HL-60/S4 (cell line): ENCODE results near the gene COL4A6.

Experiments used
- in situ Hi-C: fragments of 300-500 bp; cut with MboI; formaldehyde crosslinking; loops from 2 replicates; pipeline ENCODE4 v1.14.3; 2022; ENCODE audit warnings: low sequenced_read_pairs

COL4A6 gene

DNA sequence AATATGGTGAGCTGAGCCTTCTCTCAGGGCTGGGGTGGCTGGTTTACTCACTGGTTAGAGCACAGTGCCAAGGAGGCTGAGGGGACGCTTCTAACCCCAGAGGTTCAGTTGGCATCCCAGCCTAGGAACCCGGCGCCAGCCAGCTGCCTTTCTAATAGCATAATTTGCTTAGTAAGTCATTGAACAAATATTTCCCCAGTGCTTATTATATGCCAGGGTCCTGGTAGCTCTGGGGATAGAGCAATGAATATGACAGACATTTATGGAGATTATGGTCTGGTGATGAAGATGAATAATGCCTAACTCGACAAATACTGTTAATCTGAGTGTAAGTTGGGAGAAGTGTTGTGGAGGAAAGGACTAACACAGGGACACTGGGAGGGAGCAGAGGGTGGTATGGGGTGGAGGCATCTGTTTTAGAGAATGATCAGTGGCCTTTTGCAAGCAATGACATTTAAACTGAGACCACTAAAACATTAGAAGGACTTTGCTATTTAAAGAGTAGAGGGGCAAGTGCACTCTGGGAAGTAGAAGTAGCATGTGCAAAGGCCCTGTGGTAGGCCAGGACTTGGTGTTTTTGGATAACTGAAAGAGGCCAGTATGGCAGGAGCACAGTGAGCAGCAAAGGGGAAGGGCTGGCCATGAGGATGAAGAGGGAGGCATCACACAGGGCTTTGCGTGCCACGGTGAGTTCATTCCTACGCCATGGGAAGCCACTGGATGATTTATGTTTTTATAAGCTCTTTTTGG is 274.7 kb downstream of the COL4A6 start:
- in situ Hi-C loops = no loop called here

DNA sequence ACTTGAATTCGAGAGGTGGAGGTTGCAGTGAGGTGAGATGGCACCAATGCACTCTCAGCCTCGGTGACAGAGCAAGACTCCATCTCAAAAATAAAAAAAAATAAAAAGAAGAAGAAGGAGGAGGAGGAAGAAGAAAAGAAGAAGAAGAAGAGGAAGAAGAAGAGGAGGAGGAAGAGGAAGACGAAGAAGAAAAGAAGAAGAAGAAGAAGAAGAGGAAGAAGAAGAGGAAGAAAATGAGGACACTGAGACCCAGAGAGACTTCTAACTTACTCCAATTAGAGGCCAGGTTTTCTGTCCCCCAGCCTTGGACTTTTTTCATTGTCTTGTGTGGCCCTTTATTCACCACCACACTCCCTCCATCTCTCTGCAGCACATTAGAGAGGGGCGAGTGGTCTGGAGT is 276.0 kb downstream of the COL4A6 start:
- in situ Hi-C loops = no loop called here

- in situ Hi-C loops = no loop called here
These were observed 277.9 kb downstream of the COL4A6 start for GRCh38 chrX:108160309-108160708.

- in situ Hi-C loops = no loop called here
These were observed 279.1 kb downstream of the COL4A6 start for GRCh38 chrX:108159028-108159670.

- in situ Hi-C loops = no loop called here
These were observed 280.6 kb downstream of the COL4A6 start for GRCh38 chrX:108157628-108158027.

DNA sequence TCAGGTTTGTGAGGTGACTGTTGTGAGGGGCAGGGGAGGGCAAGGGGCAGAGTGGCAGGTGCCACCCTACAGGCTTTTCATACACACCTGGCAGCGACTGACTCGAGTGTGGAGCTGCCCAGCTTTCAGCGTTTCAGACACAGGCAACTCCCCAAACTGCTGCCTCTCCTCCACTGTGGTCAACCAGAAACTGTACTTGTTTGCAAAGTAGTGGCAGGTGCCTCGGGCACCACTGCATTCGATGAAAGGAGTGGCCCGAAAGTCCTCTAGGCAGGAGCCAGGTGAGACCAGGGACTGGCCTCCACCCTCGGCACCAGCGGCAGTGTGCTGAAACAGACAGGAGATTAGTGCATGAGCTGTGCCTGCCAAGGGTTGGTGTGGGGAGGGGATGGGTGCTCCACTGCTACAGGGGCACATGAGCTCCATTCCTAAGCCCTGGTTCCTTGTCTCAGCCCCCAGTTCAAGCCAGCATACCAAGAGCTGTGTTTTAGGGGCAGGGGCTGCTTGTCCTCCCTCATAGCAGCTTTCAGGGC is 281.2 kb downstream of the COL4A6 start:
- in situ Hi-C loops = no loop called here

DNA sequence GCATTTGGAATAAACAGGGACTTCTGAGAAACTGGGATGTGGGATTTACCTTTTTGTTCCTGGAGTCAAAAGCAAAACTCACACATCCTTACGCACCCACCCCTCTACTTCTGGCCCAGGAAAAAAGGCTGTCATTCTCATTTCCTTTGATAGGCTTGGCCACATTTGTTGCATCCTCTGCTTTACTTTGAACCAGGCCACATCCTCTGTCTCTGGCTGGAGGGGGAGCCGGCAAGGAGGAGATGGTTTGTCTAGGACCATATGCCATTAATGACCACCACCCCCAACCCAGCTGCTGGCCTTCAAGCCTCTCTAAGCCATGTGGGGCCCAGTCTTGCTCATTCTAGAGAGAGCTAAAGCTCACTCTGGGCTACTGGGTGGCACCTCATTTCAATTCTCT is 282.1 kb downstream of the COL4A6 start:
- in situ Hi-C loops = no loop called here

- in situ Hi-C loops = no loop called here
These were observed 289.7 kb downstream of the COL4A6 start for GRCh38 chrX:108148524-108148923.

- in situ Hi-C loops = no loop called here
These were observed 299.2 kb downstream of the COL4A6 start for GRCh38 chrX:108138814-108139702.

DNA sequence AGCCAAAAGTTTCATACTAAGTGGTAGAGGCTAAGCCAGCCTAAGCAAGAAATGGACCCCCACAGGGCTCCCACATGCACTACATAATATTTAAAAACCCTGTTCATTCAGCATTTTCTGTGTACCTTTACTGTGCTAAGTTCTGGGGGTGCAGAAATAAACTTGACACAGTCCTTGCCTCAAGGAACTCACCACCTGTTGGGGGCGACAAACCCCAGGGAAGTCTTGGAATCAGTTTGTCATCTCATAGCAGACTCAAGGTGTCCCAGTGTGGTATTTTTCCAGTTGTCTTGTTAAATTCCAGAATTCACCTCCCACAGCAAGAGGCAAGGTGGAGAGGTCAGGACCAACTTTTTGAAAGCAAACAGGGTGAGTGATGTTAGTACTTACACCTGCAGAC is 303.5 kb downstream of the COL4A6 start:
- in situ Hi-C loops = no loop called here

DNA sequence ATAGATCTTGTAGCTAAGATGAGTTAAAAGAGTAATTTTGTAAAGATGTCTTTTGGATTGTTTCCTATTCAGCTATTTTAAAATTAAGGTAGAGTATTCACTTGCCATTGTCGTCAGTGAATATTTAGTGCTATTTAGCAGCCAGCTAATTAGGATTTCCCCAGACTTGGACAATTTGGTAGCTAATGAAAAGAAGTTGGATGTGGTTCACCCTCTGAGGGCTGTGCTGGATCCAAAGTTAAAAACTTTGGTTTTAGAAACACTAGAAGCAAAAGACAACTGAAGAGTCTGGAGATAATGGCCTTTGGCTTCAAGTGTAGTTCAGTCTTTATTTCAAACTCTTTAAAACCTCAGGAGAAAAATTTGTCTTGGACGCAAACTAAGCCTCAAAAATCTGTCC is 305.3 kb downstream of the COL4A6 start:
- in situ Hi-C loops = no loop called here

DNA sequence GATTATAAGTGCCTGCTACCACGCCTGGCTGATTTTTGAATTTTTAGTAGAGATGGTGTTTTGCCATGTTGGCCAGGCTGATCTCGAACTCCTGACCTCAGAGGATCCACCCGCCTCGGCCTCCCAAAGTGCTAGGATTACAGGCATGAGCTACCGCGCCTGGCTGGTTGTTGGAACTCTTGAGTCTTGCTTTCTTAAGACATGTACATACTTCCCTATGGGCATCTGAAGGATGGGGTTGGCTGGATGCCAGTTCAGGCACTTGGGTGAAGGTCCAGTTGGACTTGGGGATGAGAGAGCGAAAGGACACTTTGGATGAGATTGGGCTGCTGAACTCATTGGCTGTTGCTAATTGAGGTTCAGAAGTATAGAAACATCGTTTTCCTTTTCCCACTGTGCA is 306.2 kb downstream of the COL4A6 start:
- in situ Hi-C loops = no loop called here

DNA sequence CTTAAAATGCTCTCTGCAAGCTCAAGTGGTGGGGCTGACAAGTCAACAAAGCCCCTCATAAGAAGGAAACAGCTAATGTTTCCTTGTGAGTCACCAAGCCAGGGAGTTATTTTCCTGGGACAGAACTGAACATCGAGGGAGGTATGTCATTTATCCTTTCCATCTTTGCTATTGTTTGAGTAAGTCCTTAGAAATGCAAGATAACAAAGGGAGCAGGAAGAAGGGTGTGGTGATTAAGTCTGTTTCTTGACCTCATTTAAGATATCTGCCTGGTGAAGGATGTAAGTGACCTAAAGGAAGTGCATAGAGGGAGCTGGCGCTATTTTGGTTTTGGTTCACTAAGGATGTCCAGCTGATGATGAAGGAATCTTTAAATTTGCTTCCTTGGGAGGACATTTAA is 306.8 kb downstream of the COL4A6 start:
- in situ Hi-C loops = no loop called here

DNA sequence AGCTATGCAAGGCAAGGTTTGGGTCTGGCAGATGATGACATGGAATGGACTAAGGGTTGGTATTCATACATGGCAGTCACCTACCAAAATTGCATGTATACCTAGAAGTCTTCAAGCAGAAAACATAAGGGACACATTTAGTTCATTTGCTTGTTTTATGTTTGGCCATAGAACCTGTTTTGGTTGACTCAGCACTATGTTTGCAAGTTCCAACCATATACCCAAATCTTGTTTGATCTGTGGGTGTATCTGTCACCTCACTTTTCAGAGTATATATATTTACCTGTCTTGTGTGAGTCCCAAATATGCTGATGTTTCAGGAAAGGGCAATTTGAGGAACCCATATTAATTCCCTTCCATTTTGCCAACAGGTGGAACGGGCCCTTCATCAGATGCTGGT is 307.3 kb downstream of the COL4A6 start:
- in situ Hi-C loops = no loop called here

- in situ Hi-C loops = no loop called here
These were observed 311.1 kb downstream of the COL4A6 start for GRCh38 chrX:108127152-108127551.

- in situ Hi-C loops = no loop called here
These were observed 311.6 kb downstream of the COL4A6 start for GRCh38 chrX:108126661-108127060.

GRCh38 chrX:108123591-108124366 is 314.4 kb downstream of the COL4A6 start:
- in situ Hi-C loops = no loop called here

DNA sequence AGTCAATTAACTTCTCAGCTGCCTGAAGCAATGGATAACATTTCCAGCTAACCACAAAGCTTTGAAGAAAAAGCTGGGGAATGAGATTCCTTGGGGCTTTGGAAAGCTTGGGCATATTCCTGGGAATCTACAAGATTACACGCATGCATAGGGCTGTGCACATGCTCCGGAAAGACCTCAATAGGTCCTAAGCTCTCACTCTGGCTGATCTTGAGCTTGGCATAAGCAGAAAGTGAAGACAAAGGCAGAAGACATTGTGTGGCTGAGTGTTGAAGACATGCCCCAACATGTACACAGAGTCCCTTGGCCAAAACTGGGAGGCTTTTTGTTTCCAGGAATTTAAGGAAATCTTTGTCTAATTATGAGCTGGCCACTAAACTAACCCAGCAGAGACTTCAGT is 315.5 kb downstream of the COL4A6 start:
- in situ Hi-C loops = no loop called here

- in situ Hi-C loops = no loop called here
These were observed 316.9 kb downstream of the COL4A6 start for GRCh38 chrX:108121291-108121690.

- in situ Hi-C loops = no loop called here
These were observed 320.2 kb downstream of the COL4A6 start for GRCh38 chrX:108117988-108118387.

DNA sequence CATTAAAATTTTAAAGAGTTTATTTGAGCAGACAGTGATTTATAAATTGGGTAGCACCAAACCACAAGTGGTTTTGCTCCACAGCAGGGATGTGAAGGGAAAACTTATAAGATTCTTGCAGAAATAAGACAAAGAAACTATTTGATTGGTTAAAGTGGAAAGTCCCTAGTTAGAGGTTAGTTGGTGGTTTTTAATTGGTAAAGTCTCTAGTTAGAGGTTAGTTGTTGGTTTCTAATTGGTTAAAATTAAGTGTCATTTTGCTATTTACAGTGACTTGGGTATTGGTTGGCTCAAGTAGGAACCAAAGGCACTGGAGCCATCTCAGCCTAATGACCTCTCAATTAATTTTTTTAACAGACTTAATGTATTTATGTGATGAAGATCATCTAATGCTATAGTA is 323.7 kb downstream of the COL4A6 start:
- in situ Hi-C loops = no loop called here
